ENCODE measurements around the gene BRIP1. TPM values are rescaled to one million over a fixed set of nuclear protein-coding genes. Genes with fewer than 3 reads are reported as not detected.

The BRIP1 gene
- total RNA-seq, 1 experiment from 2014 or later, result 20.2 TPM

GRCh38 chr17:61794792-61795191 is 68.5 kb downstream of the BRIP1 start:
- Histone ChIP-seq H4K5ac (ENCODE audit: insufficient read length, low read depth, low read length) (no peak overlapping the region), H4K91ac (ENCODE audit: insufficient read length, low read depth, low read length) (no peak overlapping the region), H4K8ac (replicated peaks; ENCODE audit: insufficient read length, low read depth, low read length) (no peak overlapping the region), H3K23ac (ENCODE audit: insufficient read length, low read depth, low read length) (no peak overlapping the region), H4K20me1 (ENCODE audit: control insufficient read depth, insufficient read depth, insufficient read length) (no peaks in the 10 kb centered on the region), H3K9ac (ENCODE audit: extremely low read depth, insufficient read length, low read length) (no peak overlapping the region), H3T11ph (ENCODE audit: low read length) (no peak overlapping the region), H3K9me3 (ENCODE audit: control insufficient read depth, low read depth, low read length) (no peaks in the 10 kb centered on the region), H3K23me2 (ENCODE audit: insufficient read length, low read depth, low read length, poor library complexity, severe bottlenecking) (no peaks in the 10 kb centered on the region), H2BK12ac (ENCODE audit: insufficient read length, low read depth, low read length) (no peak overlapping the region), H3K79me1 (ENCODE audit: insufficient read depth, low read depth, low read length, poor library complexity, severe bottlenecking) (no peaks in the 10 kb centered on the region), H3K4me1 (ENCODE audit: insufficient read depth, low read length) (no peaks in the 10 kb centered on the region), H3K14ac (ENCODE audit: insufficient read depth, low read length) (no peak overlapping the region), H2AFZ (ENCODE audit: low read length) (no peak overlapping the region), H3K18ac (ENCODE audit: insufficient read length, low read depth, low read length) (no peak overlapping the region), H2AK5ac (ENCODE audit: insufficient read length, low read length) (no peak overlapping the region), H2BK15ac (ENCODE audit: low read depth, low read length) (no peak overlapping the region), H3K27ac (ENCODE audit: insufficient read length, low read depth, low read length) (no peak overlapping the region), H2BK20ac (ENCODE audit: low read depth, low read length, poor library complexity, severe bottlenecking) (no peak overlapping the region), H3K4me2 (ENCODE audit: insufficient read depth, insufficient read length, low read length) (no peak overlapping the region), H3K27me3 (ENCODE audit: insufficient read depth, low read length) (no peaks in the 10 kb centered on the region), H3K56ac (ENCODE audit: insufficient read length, low read depth, low read length) (no peak overlapping the region), H3K4ac (ENCODE audit: low read depth, low read length) (no peak overlapping the region), H2BK120ac (ENCODE audit: low read depth, low read length, poor library complexity, severe bottlenecking) (no peak overlapping the region), H3K79me2 (ENCODE audit: insufficient read depth, low read length) (no peaks in the 10 kb centered on the region), H2BK5ac (ENCODE audit: insufficient read length, low read length) (no peak overlapping the region)
- Mint-ChIP-seq H3K4me1 (no peaks in the 10 kb centered on the region), H3K27me3 (ENCODE audit: low read depth) (no peaks in the 10 kb centered on the region), H3K4me3 (no peak overlapping the region), H3K9me3 (no peaks in the 10 kb centered on the region), H3K36me3 (ENCODE audit: insufficient read depth in 1 of 3, low read depth in 3 of 3) (peaks cover 14 to 40% (median 29%) of the 10 kb centered on the region in 3 experiments; a peak in 6 of 7 replicates), H3K27ac (no peak overlapping the region)
- no CpG with 5 or more reads among the region's 1 CpG for WGBS (ENCODE audit: extremely low coverage, insufficient read length, low lambda C conversion rate)
- DNase-seq, result no peak
- TF ChIP-seq, protein P1, sequence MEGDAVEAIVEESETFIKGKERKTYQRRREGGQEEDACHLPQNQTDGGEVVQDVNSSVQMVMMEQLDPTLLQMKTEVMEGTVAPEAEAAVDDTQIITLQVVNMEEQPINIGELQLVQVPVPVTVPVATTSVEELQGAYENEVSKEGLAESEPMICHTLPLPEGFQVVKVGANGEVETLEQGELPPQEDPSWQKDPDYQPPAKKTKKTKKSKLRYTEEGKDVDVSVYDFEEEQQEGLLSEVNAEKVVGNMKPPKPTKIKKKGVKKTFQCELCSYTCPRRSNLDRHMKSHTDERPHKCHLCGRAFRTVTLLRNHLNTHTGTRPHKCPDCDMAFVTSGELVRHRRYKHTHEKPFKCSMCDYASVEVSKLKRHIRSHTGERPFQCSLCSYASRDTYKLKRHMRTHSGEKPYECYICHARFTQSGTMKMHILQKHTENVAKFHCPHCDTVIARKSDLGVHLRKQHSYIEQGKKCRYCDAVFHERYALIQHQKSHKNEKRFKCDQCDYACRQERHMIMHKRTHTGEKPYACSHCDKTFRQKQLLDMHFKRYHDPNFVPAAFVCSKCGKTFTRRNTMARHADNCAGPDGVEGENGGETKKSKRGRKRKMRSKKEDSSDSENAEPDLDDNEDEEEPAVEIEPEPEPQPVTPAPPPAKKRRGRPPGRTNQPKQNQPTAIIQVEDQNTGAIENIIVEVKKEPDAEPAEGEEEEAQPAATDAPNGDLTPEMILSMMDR (conservative IDR thresholded peaks at IDR 0.05), result no peak
